HFF-Myc (cell line): Measurements from ENCODE around the gene TMTC3.

ENCODE experiments used
- DNase-seq: peaks from one replicate; pipeline ENCODE4 v3.0.0-alpha.2; 2011; ENCODE audit warnings: low read depth; ENCODE audit errors: extremely low read depth
- H3K4me3 ChIP-seq: replicated peaks from 2 replicates; pipeline ENCODE4 v1.5.1; 2011; ENCODE audit warnings: low read depth, mild to moderate bottlenecking, control low read depth, low read length
- CTCF ChIP-seq: IDR thresholded peaks from 2 replicates; pipeline ENCODE4 v1.5.1; 2012; ENCODE audit warnings: mild to moderate bottlenecking, low read depth, low read length, control low read depth; ENCODE audit errors: missing control alignments

TMTC3 gene

GRCh38 chr12:88228720-88229119, 86.6 kb downstream of the TMTC3 start:
- H3K4me3 ChIP-seq: no peak overlapping the region
- DNase-seq: no peak
- no peak for TF ChIP-seq CTCF

- TF ChIP-seq CTCF: no peak
- no peak overlapping the region for H3K4me3 ChIP-seq
- DNase-seq: no peak
These were observed 88.2 kb downstream of the TMTC3 start for GRCh38 chr12:88230271-88230670.

- DNase-seq: no peak
- no peak overlapping the region for H3K4me3 ChIP-seq
- no peak for TF ChIP-seq CTCF
These were observed 93.2 kb downstream of the TMTC3 start for GRCh38 chr12:88235183-88235833.

GRCh38 chr12:88237954-88238353, 95.8 kb downstream of the TMTC3 start:
- H3K4me3 ChIP-seq: no peak overlapping the region
- no peak for TF ChIP-seq CTCF
- DNase-seq: peak; percentile 39

- TF ChIP-seq CTCF: no peak
- no peak for DNase-seq
- no peak overlapping the region for H3K4me3 ChIP-seq
These were observed 96.3 kb downstream of the TMTC3 start for GRCh38 chr12:88238406-88238805.

DNA sequence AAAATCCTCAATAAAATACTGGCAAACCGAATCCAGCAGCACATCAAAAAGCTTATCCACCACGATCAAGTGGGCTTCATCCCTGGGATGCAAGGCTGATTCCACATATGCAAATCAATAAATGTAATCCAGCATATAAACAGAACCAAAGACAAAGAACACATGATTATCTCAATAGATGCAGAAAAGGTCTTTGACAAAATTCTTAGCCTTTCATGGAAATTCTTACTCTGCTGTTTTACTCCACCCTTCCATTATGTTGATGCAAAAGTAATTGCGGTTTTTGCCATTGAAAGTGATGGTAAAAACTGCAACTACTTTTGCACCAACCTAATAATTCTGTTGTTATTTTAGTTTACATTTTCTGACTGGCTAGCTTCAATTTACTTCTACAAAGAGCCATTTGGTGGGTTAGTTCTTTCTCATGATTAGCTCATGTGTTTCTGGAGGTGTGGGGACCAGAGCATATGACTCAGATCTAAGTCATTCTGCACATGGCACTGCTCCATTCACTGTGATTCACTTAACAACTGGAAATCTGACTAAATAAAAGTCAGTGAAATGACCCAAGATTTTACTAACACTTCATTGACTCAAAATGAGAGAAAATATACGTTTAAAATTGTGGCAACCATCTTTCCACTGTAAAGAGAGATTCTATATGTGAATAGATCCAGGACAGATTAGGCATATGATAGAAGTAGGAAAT, 99.9 kb downstream of the TMTC3 start:
- no peak for TF ChIP-seq CTCF
- DNase-seq: peak; percentile 98
- no peak overlapping the region for H3K4me3 ChIP-seq
